Measurements from ENCODE around the gene SNTG2.

DNA sequence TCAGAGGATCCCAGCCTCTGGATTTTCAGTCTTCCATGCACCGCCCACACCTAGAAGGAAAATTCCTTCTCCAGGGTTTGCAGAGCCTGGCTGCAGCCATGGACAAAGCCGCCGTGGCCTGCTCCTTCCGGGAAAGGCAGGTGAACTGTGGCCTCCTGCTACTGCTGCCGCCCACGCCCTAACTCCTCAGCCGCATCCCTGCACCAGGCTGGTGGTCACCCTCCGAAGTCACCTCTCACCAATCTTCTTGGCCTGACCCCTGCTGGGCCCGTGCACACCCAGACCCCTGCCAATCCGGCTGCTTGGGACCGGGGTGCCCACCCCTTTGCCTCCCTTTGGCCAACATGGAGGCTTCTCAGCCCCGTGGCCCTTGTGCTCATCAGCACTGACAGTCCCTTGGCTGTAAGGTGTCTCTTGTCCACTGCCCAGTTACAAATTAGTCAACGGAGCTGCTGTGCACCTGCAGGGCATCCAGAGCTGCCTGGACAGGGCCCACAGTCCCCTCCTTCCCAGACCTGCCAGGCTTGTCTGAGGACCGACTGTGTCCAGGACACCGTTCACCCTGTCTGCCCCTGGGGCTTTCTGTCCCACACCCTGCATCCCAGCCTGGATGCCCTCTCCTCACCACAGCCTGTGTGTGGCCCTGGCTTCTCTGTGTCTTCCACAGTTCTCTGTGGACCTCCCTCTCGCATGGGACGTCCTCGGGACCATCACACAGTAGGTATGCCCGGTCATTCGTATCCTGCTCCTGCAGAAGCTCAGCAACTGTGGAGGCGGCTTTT is 332.6 kb downstream of the SNTG2 start:
- TF ChIP-seq, protein P1, sequence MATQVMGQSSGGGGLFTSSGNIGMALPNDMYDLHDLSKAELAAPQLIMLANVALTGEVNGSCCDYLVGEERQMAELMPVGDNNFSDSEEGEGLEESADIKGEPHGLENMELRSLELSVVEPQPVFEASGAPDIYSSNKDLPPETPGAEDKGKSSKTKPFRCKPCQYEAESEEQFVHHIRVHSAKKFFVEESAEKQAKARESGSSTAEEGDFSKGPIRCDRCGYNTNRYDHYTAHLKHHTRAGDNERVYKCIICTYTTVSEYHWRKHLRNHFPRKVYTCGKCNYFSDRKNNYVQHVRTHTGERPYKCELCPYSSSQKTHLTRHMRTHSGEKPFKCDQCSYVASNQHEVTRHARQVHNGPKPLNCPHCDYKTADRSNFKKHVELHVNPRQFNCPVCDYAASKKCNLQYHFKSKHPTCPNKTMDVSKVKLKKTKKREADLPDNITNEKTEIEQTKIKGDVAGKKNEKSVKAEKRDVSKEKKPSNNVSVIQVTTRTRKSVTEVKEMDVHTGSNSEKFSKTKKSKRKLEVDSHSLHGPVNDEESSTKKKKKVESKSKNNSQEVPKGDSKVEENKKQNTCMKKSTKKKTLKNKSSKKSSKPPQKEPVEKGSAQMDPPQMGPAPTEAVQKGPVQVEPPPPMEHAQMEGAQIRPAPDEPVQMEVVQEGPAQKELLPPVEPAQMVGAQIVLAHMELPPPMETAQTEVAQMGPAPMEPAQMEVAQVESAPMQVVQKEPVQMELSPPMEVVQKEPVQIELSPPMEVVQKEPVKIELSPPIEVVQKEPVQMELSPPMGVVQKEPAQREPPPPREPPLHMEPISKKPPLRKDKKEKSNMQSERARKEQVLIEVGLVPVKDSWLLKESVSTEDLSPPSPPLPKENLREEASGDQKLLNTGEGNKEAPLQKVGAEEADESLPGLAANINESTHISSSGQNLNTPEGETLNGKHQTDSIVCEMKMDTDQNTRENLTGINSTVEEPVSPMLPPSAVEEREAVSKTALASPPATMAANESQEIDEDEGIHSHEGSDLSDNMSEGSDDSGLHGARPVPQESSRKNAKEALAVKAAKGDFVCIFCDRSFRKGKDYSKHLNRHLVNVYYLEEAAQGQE (IDR thresholded peaks at IDR 0.05; ENCODE audit: insufficient read depth in 1 of 2, low read depth in 2 of 2, low read length in 2 of 2): no peak
- TF ChIP-seq POLR2AphosphoS5 (IDR thresholded peaks at IDR 0.05; ENCODE audit: low read depth, low read length) (no peak), TAF1 (IDR thresholded peaks at IDR 0.05; ENCODE audit: borderline replicate concordance, insufficient read depth, low read length) (no peak), SIN3A (IDR thresholded peaks at IDR 0.05; ENCODE audit: borderline replicate concordance, insufficient read depth, low read length) (no peak), FOXP2 (optimal IDR thresholded peaks at IDR 0.05; ENCODE audit: borderline replicate concordance, extremely low read depth, extremely low read length, insufficient read depth) (no peak)
